Fibroblast of villous mesenchyme (primary cell): ENCODE results near the gene ROCK1. TPM values are rescaled to one million over a fixed set of nuclear protein-coding genes. Genes with fewer than 3 reads are reported as not detected.

Source experiments
- DNase-seq: peaks from one replicate; pipeline ENCODE4 v3.0.0-alpha.2; 2010; ENCODE audit warnings: low read depth
- H3K4me3 ChIP-seq: 2 replicates; pipeline ENCODE4 v1.5.1; 2011; ENCODE audit warnings: low read depth, mild to moderate bottlenecking, low read length
- total RNA-seq: library from RNA; depleted of rRNA; stranded (reverse); fragments of >200 nt; gene quantifications from 2 replicates; pipeline ENCODE4 v1.2.3, GENCODE V29; 2012
- TF ChIP-seq, protein P1 (sequence below): IDR thresholded peaks from 2 replicates; pipeline ENCODE4 v1.5.1; 2012; ENCODE audit warnings: low read depth, mild to moderate bottlenecking, low read length; ENCODE audit not compliant: insufficient read depth

ROCK1 gene
- total RNA-seq, 1 donor = 55.3 TPM

DNA sequence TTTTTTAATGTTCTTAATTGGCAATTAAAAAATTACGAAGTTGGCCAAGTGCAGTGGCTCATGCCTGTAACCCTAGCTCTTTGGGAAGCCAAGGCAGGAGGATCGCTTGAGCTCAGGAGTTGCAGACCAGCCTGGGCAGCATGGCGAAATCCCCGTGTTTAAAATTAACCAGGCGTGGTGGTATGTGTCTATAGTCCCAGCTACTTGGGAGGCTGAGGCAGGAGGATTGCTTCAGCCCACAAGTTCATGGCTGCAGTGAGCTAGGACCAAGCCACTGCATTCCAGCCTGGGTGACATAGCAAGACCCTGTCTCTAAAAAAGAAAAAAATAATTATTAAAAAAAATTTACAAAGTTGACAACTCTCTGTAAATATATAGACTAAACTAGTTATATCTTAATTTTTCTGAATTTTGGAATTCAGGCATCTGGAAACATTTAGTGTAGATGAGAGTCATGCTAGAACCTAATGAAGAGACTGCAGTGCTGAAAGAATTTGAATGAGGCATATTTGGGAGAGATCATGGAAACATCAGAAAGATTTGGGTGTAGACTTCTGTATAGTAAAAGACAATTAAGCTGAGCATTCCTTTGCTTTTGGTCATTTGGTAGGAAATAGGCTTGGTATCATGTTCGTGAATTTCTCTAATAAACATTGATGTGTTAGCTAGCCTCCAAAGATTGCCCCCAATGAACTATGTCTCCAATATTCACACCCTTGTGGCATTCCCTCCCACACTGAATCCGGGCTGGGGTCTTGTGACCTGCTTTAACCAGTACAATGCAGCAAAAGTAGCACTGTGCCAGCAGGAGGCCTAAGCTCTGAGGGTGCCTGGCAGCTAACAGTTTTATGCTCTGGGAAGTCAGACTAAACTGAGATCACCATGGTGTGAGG lies 4.2 kb upstream of the ROCK1 start:
- TF ChIP-seq, protein P1, sequence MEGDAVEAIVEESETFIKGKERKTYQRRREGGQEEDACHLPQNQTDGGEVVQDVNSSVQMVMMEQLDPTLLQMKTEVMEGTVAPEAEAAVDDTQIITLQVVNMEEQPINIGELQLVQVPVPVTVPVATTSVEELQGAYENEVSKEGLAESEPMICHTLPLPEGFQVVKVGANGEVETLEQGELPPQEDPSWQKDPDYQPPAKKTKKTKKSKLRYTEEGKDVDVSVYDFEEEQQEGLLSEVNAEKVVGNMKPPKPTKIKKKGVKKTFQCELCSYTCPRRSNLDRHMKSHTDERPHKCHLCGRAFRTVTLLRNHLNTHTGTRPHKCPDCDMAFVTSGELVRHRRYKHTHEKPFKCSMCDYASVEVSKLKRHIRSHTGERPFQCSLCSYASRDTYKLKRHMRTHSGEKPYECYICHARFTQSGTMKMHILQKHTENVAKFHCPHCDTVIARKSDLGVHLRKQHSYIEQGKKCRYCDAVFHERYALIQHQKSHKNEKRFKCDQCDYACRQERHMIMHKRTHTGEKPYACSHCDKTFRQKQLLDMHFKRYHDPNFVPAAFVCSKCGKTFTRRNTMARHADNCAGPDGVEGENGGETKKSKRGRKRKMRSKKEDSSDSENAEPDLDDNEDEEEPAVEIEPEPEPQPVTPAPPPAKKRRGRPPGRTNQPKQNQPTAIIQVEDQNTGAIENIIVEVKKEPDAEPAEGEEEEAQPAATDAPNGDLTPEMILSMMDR = peak; percentile 9
- no peak overlapping the region for H3K4me3 ChIP-seq
- DNase-seq = peak; percentile 33

DNA sequence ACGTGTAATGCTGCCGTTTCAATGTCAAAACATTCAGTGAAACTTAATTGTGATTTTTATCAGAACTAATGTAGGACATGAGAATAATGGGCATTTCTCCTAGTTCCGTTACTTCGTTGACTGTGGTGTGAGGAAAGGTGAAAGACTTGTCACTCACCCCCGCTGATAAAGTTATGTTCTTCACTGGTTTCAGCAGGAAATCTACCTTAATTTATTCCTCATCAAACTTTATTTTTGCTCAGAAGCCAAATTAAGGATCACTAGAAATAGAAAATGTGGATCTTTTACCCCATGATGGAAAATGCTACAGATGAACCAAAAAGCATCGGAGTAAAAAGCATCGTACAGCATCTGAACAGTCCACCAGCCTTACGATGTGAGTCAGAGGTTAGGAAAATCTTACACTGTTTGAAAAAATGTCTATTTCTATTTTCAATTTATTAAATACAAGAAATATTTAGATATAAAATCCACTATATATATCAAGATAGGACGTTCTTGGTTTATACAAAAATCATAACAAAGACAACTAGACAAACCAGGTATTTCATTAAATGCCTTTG lies 1.0 kb upstream of the ROCK1 start:
- DNase-seq = no peak
- TF ChIP-seq, protein P1 = no peak
- H3K4me3 ChIP-seq = peak overlapping the region; percentile 80

DNA sequence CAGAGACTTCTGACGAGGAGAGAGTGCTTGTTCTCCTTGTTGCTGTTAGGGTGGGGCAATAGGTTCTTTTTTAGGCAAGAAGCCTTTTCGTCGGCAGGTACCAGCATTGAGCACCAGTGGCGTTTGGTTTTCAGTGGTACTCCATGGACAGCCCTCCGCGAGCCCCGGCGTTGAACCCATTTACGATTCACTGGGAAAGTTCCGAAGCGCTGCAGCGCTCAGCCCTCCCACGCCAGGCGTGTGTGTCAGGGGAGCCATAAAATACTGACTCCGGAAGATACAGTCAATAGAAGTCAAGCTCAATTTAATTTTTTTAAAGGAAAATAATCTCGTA lies 494 bp upstream of the ROCK1 start:
- TF ChIP-seq, protein P1 = no peak
- DNase-seq = no peak
- peak overlapping the region; percentile 80 for H3K4me3 ChIP-seq

DNA sequence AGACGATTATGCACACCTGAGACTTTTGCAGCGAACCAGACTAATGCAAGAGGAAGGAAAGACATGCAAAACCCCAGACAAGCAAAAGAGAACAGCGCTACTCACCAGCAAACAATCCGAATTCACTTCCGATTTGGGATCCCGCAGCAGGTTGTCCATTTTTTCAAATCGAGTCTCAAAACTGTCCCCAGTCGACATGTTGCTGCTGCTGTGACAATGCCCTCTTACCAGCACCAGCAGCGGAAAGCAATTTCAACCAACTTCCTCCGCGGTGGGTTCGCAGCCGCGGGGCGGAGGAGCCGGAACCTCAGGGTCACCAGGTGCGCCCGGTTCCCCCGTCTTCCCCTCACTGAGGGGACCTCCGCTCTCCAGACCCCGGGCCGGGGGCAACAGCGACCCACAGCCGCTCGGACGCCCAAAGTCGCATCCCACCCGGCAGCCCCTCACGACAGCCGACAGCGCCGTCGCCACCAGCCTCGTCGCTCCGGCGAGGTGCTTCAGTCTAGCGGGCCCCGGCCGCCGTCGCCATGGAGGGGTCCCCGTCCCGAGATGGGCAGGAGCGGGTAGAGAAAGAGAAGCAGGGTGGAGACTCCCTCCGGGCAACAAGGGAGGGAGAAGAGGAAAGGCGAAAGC lies 784 bp downstream of the ROCK1 start:
- peak overlapping the region; percentile 96 for H3K4me3 ChIP-seq
- TF ChIP-seq, protein P1 = no peak
- peak; percentile 48 for DNase-seq

DNA sequence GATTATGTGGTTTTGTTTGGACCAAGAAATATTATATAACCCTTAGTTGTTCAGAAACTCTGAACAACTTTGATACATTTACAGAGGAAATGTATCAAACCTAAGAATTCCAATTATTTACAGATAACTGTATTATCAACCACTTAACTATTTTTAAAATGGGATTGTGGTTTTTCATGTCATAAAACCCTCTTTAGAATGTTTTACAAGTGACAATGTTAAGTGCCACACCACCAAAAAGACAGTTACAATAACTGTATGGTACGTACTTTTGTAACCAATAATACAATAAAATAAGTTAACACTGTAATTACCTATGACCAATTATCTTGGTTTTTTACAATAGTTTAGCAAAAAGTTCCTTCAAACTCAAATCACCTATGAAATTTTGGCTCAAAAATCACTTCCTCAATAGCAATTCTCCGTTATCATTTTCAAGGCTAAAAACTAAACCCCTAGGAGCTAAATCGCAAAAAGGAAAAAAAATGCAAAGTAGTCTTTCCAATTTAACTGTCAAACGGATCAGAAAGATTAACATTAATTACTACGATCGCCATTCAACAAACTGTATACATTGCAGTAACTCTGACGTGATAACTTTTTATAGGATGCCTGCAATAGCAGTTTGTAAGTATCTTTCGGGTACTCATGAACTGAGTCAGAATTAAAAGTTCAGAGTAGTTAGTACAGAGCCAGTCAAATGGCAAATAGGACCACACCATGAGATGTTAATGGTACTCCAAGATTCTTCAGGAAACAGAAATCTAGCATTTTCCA lies 1.5 kb downstream of the ROCK1 start:
- DNase-seq = peak; percentile 51
- H3K4me3 ChIP-seq = peak overlapping the region; percentile 96
- TF ChIP-seq, protein P1 = no peak

DNA sequence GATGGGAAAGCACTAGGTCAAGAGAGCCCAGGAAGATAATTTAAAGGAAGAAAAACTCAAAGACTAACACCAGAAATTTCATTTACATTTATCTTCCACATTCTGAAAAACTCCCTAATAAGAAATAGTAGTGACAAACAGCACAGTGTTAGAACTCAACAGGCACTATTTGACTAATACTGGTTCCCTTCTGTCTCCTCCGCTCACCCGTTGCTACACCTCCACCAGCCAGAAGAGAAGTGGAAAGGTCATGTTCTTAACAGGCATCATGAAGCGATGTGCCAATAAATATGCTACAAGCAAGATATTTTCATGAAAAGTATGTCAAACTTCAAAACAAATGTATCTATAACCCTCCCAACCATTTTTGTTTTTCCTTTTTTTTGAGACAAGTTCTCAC lies 5.7 kb downstream of the ROCK1 start:
- no peak overlapping the region for H3K4me3 ChIP-seq
- DNase-seq = no peak
- TF ChIP-seq, protein P1 = no peak
